GM12872 (cell line): ENCODE measurements around the gene REP15.

Experiments
- CTCF ChIP-seq: IDR thresholded peaks from 3 replicates; pipeline ENCODE4 v1.5.1; 2011; ENCODE audit warnings: low read depth, mild to moderate bottlenecking, low read length, moderate library complexity; ENCODE audit not compliant: insufficient read depth

REP15 gene

GRCh38 chr12:27703720-27704452 lies 7.6 kb downstream of the REP15 start:
- TF ChIP-seq CTCF = peak; percentile 86

GRCh38 chr12:27705263-27705662 lies 9.0 kb downstream of the REP15 start:
- TF ChIP-seq CTCF = 0 out of 3 replicates have a peak, but pooled peaks have one; percentile 9

- TF ChIP-seq CTCF = no peak
Measured at GRCh38 chr12:27707216-27707615, 11.0 kb downstream of the REP15 start.

GRCh38 chr12:27709212-27709931 lies 13.1 kb downstream of the REP15 start:
- TF ChIP-seq CTCF = no peak

GRCh38 chr12:27709932-27710591 lies 13.8 kb downstream of the REP15 start:
- no peak for TF ChIP-seq CTCF

- no peak for TF ChIP-seq CTCF
Measured at GRCh38 chr12:27710592-27711316, 14.5 kb downstream of the REP15 start, which contains the start of gene MRPS35. Gene MRPS35 (plus strand): TSS chr12:27710832. CDS start chr12:27710844, 12 bp downstream.

GRCh38 chr12:27711317-27711682 lies 15.1 kb downstream of the REP15 start:
- no peak for TF ChIP-seq CTCF
